ENCODE results near the gene PHACTR4.

GRCh38 chr1:28428012-28428411 is 58.5 kb downstream of the PHACTR4 start:
- TF ChIP-seq POLR2AphosphoS5 (IDR thresholded peaks at IDR 0.05), result no peak
- no peak for TF ChIP-seq POLR2A (IDR thresholded peaks at IDR 0.05)
- TF ChIP-seq CTCF (IDR thresholded peaks at IDR 0.05), result no peak
- TF ChIP-seq EP300 (IDR thresholded peaks at IDR 0.05), result no peak

All from sigmoid colon (tissue), 4 donors.